Superior temporal gyrus (tissue), 1 donor: ENCODE measurements around the gene RAD21L1.
A peak's percentile ranks its signal among the peaks of the same experiment; 100 is the strongest.
"Not testable (repeated sequence)": the region's sequence is repeated elsewhere in the genome, so short reads cannot be mapped to it uniquely, and the experiment has no call there.

Experiments
- DNase-seq: peaks from one replicate; pipeline ENCODE4 v3.0.0-alpha.2; 2016; ENCODE audit errors: extremely low spot score

The RAD21L1 gene

DNA sequence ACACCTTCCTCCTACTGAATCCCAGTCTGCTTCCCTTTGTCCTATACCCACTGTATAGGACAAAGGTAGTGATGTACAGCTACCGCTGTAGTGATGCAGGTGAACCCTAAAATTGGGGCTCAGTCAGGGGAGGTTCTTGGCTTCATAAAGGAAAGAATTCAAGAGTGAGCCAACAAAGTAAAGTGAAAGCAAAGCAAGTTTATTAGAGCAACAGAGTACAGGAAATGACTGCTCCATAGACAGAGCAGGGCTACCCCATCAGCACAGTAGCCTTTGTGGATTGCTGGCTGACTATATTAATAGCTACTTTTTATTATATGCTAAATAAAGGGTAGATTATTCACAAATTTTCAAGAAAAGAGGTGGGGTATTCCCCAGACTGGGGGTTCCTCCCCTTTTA lies 25.9 kb upstream of the RAD21L1 start:
- no peak for DNase-seq

DNA sequence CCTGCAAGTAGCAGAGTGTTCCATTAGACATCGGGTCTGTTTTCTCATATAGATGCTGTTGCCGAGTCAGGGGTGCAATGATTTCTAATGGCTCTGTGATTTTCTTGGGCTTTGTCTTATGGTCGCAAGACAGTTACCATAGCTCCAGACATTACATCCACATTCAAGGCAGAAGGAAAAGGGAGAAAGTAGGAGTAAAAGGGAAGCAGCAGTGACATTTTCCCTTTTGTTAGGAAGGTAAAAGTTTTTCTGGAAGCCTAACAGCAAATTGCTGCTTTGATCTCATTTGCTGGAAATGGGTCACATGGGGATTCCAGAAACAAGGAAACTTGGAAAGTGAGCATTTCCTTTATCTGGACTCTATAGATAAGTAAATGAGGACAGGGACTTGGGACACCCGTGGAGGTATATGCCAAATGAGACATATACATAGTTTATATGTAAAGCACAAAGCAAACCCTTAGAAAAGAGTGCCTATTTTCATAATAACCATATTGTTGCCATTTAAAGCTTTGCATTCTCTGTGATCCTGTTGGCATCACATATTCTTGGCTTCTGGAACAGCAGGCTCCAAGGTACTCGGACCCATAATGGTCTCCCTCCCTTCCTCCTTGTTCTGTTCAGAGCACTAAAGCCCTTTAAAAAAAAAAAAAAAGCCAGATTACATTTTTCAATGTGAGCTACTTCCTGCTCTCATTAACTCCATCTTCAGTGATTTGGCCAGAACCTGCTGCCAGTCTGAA lies 22.9 kb upstream of the RAD21L1 start, which contains the start of gene C20orf202:
Gene C20orf202, plus strand, starts transcription at position 693 of the 743 bp plus-strand sequence. CDS start 132 bp downstream, outside the sequence.
- no peak for DNase-seq

DNA sequence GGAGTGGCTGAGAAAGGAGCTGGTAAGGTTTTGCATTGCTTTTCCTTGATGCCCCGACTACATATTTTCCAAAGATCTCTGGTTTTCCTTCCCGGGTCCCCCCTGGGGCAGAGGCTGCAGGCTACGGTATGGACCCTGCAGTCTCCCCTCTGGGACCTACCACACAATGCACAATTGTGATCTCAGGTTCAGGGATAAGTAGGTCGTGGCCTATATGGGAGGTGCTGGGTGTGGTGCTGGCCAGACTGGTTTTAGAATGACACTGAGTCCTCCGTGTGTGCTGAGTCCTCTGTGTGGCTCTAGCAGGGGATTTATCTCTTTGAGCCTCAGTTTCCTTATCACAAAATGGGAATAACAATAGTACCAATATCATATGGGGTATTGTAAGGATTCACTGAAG lies 22.2 kb upstream of the RAD21L1 start:
- DNase-seq: no peak

DNA sequence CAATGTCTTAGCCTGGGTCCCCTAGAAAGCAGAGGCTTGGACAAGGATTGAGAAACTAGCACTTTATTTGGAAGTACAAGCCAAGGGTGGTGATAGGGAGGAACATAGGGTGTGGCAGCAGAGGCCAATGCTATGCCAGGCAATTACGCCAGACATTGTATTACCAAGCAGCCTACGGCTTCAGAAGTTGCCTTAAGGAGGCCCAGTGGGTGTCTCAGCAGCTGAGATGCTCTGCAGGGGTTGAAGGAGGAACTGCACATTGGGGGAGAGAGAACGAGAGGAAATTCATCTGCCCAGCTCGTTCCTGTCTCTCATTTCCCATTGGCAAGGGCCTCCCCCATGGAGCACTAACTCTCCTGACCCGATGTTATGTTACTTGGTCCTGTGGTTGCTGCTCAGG lies 21.7 kb upstream of the RAD21L1 start:
- DNase-seq: no peak

DNA sequence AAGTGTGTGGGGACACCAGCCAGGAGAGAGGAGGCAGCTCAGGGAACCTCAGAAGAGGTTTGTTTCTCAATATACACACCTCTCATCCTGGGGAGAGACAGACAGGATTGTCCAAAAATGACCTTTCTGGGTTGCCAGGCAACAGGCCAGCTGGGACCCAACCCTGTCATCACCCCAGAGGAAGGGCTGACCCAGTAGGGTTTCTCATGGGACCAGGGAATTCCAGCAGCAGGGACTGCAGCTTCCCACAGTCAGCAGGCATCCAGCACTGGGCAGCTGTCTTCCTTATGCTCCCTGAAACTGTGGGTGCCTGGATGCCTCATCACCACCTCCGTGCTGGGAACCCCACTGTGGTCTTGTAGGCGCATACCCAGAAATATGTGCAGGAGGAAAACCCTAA lies 21.3 kb upstream of the RAD21L1 start:
- DNase-seq: no peak

DNA sequence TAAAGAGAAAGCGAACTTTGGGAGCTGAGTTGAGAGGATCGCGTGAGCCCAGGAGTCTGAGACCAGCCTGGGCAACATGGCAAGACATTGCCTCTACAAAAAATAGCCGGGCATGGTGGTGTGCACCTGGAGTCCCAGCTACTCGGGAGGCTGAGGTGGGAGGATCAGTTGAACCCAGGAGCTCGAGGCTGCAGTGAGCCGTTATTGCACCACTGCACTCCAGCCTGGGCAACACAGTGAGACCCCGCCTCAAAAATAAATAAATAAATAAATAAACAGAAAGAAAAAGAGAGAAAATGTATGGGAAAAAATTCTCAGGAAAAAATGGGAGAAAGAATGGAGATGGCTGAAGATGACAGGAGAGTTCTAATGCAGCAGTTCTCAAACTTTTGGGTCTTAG lies 20.0 kb upstream of the RAD21L1 start:
- DNase-seq: no peak

DNA sequence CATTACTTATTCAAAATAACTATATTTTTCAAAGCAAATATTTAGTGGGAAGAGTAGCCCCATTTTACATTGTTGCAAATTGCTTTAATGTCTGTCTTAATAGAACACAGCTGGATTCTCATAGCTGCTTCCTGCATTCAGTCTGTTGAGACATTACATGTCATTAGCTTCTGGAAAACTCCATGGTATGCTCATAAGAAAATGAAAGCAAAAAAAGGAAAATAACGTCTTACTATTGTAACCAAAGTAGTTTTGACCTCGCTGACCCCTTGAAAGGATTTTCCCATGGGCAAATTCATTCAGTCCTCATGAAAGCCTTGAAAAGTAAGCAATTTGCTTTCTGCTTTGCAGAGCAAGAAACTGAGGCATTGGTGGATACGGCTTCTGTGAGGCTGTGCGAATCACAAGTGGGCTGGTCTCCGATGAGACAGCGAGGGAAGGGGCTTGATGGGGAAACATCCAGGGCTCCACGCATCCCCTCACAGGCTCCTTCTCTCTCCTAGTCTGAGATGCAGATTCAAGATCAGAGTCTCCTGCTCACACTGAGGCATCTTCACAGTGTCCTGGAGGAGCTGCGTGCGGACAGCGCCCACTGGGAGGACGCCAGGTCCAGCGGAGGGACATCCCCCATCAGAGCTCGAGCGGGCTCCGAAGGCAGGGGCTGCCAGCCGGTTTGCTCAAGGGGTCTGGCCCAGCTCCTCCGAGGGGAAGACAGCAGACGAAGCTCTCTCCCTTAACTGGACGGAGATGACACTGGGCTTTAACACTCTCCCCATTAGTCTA lies 19.3 kb upstream of the RAD21L1 start:
- no peak for DNase-seq

DNA sequence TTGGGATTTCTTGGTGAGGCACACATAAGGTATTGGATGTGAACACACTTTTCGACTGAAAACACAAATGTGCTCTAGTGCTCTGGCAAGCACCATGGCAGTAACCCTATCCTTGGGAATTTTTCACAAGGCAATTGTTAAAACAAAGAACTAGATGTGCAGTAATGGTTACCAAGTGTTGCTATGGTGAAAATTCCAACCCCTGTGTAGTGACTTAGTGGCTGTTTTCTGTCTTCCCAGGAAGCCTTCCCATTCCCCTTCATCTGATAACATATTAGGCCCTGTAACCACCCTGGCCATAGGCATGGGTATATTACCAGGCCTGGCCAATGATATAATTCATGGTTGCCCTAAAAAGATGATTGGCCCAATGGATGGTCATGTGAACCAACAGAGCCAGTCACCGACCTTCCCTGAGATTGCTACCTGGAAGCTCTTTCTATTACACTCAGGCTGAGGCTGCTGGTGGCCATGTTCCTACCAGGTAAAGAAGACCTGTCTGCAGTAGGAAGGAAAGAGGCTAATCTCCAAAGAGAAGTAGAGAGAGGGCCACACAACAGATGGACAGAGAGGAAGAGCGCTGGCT lies 18.5 kb upstream of the RAD21L1 start:
- no peak for DNase-seq

DNA sequence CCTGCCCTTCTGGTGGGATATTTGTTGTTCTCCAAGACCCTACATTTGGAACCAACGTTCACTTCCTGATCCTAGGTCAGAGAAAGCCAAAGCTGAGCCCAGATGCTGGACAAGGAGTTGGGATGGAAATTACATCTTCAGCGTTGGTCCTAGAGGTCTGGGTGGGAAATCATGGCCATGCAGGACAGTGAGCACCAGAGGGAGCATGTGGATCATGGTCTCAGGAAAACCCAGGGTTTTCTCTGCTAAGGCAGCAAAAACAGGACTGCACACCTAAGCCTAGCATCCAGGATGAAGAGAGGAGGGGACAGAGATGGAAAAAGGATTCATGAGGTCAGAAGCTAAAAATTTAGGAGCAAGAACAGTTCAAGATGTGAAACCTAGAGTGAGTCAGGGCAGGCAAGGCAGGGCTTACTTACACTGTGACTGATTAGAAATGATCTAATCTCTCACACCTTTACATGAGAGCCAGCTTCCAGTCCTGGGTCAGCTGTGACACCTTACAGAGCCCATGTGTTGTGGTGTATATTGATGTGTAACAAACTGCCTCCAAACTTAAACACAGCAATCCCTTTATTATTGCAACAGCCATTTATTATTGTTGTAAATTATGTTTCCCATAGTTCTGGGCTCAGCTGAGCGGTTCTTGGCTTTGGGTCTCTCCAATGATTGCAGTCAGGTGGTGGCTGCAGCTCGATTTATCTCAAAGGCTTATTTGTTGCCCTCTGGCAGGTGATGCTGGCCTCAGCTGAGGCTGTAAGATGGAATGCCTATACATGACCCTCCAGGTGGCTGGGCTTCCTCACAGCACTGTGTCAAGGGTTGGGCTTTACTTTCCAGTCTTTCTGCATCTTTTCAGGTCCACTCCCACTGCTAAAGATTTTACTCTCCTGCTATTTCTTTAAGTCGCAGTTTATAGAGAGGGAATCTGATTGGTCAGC lies 16.1 kb upstream of the RAD21L1 start:
- DNase-seq: no peak

DNA sequence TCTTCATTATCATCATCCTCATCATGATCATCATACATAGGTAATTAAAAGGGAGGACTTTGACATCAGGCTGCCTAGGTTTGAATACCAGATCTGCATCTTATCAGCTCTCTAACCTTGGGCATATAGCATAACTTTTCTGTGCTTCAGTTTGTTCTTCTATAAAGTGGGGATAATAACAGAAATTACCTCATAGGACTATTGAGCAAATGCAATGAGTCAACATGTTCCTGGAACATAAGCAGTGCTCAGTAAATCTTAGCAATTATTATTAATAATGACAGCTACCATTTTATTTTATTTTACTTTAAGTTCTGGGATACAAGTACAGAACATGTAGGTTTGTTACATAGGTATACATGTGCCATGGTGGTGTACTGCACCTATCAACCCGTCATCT lies 15.3 kb upstream of the RAD21L1 start:
- DNase-seq: no peak

DNA sequence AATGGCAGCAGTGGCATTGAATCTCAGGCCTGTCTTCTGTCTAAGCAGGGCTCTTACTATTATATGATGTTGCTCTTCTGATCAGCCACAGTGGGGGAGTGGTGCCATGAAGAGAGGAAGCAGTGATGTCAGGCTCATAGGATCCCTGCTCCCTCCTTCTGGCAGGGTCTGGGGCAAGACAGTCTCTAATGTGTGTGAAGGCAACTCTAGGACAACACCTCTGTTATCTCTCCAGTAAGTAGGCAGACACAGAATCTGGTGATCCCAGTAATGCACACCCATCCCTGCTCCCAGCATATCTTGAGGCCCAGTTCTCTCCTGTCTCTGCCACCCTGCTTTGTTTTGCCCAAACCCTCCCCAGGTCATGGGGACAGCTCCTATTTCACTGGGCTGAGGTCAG lies 13.8 kb upstream of the RAD21L1 start:
- no peak for DNase-seq

DNA sequence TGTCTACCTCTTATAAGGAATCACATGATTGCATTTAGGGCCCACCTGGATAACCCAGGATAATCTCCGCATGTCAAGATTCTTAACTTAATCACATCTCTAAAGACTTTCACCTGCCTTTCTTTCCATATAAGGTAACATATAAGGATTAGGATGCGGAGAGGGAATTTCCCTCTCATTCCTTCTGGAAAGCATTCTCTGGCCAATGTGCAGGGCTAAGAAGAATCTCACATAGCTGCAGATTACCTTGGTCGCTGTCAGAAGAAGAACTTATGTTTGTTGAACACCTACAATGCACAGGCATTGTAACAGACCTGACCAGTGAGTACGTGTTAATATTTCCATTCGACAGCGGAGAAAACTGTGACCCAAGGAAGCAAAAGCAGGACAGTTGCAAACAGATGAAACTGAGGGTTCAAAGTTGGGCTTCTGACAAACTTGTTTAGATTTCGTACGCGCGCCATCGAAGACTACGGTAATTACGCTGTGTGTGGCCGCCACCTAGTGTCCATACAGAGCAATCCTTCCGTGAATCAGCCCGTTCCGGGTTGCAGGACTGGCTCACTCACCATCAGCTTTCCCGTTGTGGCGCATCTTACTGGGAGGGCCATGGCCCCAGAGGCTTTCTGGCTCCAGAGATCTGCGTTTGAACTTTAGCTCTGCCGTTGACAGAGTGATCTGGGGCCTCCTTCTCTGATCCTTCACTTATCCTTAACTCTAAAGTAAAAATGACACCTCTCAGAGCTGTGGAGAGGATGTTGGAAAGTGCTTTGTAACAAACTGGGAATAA lies 13.0 kb upstream of the RAD21L1 start:
- peak; percentile 81 for DNase-seq

DNA sequence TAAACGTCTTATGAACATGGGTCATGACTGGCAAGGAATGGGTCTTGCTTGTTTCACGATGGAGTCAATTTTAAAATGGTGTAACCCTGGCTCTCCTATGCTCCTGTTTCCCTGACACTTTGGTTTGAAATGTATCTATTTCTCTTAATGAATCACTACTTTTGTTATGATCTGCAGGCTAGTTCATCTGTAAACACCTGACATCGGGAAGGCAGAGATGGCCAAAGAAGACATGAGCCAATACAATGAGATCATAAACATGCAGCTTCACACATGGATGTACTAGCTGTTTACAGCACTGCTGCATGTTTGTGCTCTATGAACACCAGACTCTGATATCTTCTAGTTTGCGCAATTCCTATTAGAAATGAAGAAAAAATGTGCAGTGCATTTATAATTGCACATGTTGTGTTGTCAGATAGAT lies 11.0 kb upstream of the RAD21L1 start:
- no peak for DNase-seq

DNA sequence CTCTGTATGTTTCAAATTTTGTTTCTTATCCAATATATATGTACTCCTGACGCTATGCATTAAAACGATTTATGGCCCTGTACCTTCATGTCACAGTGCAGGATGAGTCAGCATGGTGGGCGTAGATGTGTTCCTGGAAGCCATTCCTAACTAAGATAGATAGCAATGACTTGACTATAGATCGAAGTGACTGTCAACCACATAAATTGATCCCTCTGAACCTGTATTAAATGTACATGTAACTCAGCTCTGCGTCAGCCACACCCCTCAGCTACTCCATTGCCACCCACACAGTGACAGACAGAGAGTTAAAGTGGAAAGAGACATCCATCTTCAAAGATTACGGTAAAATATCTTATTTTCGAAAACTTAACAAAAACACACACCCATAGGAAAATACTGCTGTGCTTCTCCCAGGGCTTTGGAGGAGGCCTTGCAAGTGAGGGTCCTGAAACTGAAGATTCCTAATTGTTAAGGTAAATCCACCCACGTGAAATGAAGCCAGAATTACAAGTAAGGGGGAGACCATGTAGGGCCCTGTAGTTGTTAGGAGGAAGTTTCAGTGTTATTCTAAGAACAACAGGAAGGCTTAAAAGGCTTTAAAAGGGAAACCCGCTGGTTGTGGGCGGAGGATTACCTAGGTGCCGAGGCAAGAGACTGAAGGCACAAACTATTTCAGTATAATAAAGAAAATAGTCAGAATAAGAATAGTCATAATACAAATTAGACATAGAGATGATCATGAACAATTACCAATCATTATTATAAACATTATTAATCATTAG lies 10.3 kb upstream of the RAD21L1 start:
- no peak for DNase-seq

DNA sequence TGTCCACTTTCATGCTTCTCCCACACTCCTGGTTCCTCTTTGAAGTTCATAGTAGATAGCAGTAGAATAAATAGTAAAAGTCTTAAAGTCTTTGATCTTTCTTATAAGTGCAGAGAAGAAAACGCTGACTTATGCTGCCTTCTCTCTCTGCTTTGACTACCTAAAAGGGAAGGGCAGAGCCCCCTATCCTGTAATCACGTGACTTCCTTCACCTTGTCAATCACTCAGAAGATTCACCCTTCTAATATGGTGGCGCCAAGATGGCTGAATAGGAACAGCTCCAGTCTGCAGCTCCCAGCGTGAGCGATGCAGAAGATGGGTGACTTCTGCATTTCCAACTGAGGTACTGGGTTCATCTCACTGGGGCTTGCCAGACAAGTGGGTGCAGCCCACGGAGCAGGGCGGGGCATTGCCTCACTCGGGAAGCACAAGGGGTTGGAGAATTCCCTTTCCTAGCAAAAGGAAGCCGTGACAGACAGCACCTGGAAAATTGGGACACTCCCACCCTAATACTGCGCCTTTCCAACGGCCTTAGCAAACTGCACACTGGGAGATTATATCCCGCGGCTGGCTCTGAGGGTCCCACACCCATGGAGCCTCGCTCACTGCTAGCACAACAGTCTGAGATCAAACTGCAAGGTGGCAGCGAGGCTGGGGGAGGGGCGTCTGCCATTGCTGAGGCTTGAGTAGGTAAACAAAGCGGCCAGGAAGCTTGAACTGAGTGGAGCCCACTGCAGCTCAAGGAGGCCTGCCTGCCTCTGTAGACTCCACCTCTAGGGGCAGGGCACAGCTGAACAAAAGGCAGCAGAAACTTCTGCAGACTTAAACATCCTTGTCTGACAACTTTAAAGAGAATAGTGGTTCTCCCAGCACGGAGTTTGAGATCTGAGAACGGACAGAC lies 9.1 kb upstream of the RAD21L1 start:
- not testable (repeated sequence) for DNase-seq

DNA sequence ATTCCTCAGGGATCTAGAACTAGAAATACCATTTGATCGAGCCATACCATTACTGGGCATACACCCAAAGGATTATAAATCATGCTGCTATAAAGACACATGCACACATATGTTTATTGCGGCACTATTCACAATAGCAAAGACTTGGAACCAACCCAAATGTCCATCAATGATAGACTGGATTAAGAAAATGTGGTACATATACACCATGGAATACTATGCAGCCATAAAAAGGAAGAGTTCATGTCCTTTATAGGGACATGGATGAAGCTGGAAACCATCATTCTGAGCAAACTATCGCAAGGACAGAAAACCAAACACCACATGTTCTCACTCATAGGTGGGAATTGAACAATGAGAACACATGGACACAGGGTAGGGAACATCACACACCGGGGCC lies 3.1 kb upstream of the RAD21L1 start:
- not testable (repeated sequence) for DNase-seq

DNA sequence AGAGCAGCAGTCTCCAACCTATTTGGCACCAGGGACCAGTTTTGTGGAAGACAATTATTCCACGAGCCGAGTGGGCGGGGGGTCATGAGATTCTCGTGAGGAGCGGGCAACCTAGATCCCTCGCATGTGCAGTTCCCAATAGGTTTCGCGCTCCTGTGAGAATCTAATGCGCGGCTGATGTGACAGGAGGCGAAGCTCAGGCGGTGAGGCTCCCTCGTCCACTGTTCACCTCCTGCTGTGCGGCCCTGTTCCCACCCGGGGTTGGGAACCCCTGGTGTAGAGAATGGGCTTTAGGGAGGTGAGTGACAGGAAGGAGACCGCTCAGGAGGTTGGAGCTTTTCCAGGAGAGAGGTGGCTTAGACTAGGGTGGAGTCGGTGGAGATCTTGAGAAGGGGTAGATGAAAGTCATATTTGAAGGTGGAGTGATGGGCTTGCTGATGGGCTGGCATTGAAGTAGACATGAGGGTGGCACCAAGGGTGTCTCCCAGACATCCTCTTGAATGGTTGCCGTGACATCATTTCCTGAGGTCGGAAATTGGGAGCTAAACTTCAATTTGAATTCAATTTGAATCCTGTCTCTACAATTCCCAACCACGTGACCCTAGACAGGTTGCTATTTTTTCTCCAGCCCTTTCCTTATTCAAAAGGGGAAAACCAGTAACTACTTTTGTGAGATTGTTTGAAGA lies 1.5 kb upstream of the RAD21L1 start:
- no peak for DNase-seq

DNA sequence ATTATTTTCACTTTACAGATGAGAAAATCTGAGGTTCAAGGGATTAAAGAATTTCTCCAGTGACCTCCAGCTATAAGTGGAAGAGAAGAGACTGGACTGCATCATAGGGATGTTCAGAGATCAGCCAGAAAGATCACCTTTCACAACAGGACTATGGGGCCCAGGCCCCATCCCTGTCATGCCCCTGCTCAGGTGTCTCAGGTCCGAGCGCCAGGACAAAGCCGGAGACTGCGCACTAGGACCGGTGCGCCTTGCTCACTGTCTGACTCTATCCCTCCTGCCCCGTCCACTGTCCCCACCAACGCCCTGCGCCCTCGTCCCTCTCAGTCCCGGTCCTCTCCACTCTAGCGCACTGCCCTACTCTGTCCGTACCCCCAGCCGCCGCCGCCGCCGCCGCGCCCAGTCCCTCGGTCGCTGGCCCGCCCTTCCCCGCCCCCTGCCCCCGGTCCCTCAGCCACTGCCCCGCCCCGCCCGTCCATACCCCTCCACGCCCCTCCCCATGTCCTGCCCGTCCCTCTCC lies 521 bp upstream of the RAD21L1 start:
- no peak for DNase-seq
